ENCODE results near the gene MICAL2. TPM values are rescaled to one million over a fixed set of nuclear protein-coding genes. Genes with fewer than 3 reads are reported as not detected.

Gene MICAL2
- total and polyA plus RNA-seq, 2 of the 13 experiments (the other 11 are each of a cell fraction or from before 2014, with no cell fraction given): 0.78 to 1.1 TPM

GRCh38 chr11:12247543-12248254, 137.3 kb downstream of the MICAL2 start:
- H2AFZ ChIP-seq (ENCODE audit: low read length): no peak overlapping the region

GRCh38 chr11:12248330-12248729, 137.9 kb downstream of the MICAL2 start:
- Histone ChIP-seq H3K4me2 (ENCODE audit: low read depth, low read length) (peak overlapping the region; percentile 25; the same call in 1 of the 2 replicates), H3K4me1 (ENCODE audit: insufficient read depth, low read length) (peaks cover 37% of the 10 kb centered on the region), H3K79me2 (ENCODE audit: insufficient read depth, low read length) (no peaks in the 10 kb centered on the region), H3K9me3 (ENCODE audit: low read length) (no peaks in the 10 kb centered on the region), H3K27me3 (ENCODE audit: control insufficient read depth in 1 of 2, insufficient read depth in 2 of 2, low read length in 2 of 2) (no peaks in the 10 kb centered on the region), H3K27ac (ENCODE audit: extremely low read length, insufficient read depth, low read length) (no peak overlapping the region), H3K36me3 (replicated peaks in 1 of 2; ENCODE audit: control insufficient read depth in 1 of 2, insufficient read depth in 2 of 2, low read length in 2 of 2) (no peaks in the 10 kb centered on the region), H2AFZ (ENCODE audit: low read length) (no peak overlapping the region), H3K9ac (ENCODE audit: insufficient read depth, low read depth, low read length) (no peak overlapping the region), H3K4me3 (replicated peaks in 1 of 3; ENCODE audit: insufficient read depth in 1 of 3, low read depth in 2 of 3, low read length in 3 of 3) (peak overlapping the region in 1 of 3 experiments; percentile 0; a peak in 1 of 6 replicates), H4K20me1 (ENCODE audit: insufficient read depth, low read length) (no peaks in the 10 kb centered on the region)
- no TSS peak for BruUV-seq (replicated peaks)
- in situ Hi-C loops (cut with HindIII; ENCODE audit: extremely low pct_ligation_motif_present, low pct_unique_long_range_greater_than_20kb) (no loop called here), intact Hi-C loops (cut with micrococcal nuclease; ENCODE audit: unreplicated experiment) (no loop called here)
- FAIRE-seq (peak; percentile 77), ATAC-seq (peak; percentile 85), DNase-seq (ENCODE audit: low spot score) (peak; percentile 69)
- 0% methylated on average over 4 of the region's 5 CpGs for WGBS (ENCODE audit: low lambda C conversion rate)
- ChIA-PET POLR2A (interaction anchor here (1.1 kb wide), 1 partner anchor 156 kb away, joined by 3 read pairs; no protein-coding TSS in a partner anchor), CTCF (ENCODE audit: low intra/inter-chr PET ratio, low total read pairs) (no interaction called here)
- TF ChIP-seq PAXIP1 (CRISPR knock-in tag; conservative IDR thresholded peaks at IDR 0.05): 0 out of 2 replicates have a peak, but pooled peaks have one; percentile 34
- peak; percentile 54; the same call in 1 of the 2 replicates for TF ChIP-seq ZMYM3 (CRISPR knock-in tag; IDR thresholded peaks at IDR 0.05)
- TF ChIP-seq HNF1B (CRISPR knock-in tag; IDR thresholded peaks at IDR 0.05): no peak
- TF ChIP-seq ZNF263 (CRISPR knock-in tag; IDR thresholded peaks at IDR 0.05): peak; percentile 63; the same call in 1 of the 2 replicates
- no peak for TF ChIP-seq MED1 (CRISPR knock-in tag; IDR thresholded peaks at IDR 0.05)
- no peak for TF ChIP-seq BCLAF1 (IDR thresholded peaks at IDR 0.05)

More at GRCh38 chr11:12247543-12248254, 137.3 kb downstream of the MICAL2 start:
- Histone ChIP-seq H3K4me2 (ENCODE audit: low read depth, low read length) (no peak overlapping the region; the same call in 1 of the 2 replicates), H4K20me1 (ENCODE audit: insufficient read depth, low read length) (no peaks in the 10 kb centered on the region), H3K36me3 (replicated peaks in 1 of 2; ENCODE audit: control insufficient read depth in 1 of 2, insufficient read depth in 2 of 2, low read length in 2 of 2) (no peaks in the 10 kb centered on the region), H3K9me3 (ENCODE audit: low read length) (no peaks in the 10 kb centered on the region), H3K9ac (ENCODE audit: insufficient read depth, low read depth, low read length) (no peak overlapping the region), H3K79me2 (ENCODE audit: insufficient read depth, low read length) (no peaks in the 10 kb centered on the region), H3K4me1 (ENCODE audit: insufficient read depth, low read length) (peaks cover 31% of the 10 kb centered on the region), H3K27ac (ENCODE audit: extremely low read length, insufficient read depth, low read length) (no peak overlapping the region), H3K27me3 (ENCODE audit: control insufficient read depth in 1 of 2, insufficient read depth in 2 of 2, low read length in 2 of 2) (no peaks in the 10 kb centered on the region), H3K4me3 (replicated peaks in 1 of 3; ENCODE audit: insufficient read depth in 1 of 3, low read depth in 2 of 3, low read length in 3 of 3) (no peak overlapping the region)
- ATAC-seq: no peak
- TF ChIP-seq ZNF317 (CRISPR knock-in tag; IDR thresholded peaks at IDR 0.05) (no peak), MYC (CRISPR knock-in tag; IDR thresholded peaks at IDR 0.05; ENCODE audit: borderline replicate concordance) (no peak), SRSF9 (IDR thresholded peaks at IDR 0.05; ENCODE audit: borderline replicate concordance, insufficient read depth, low read depth, low read length, poor library complexity, severe bottlenecking) (no peak), ZFX (CRISPR knock-in tag; IDR thresholded peaks at IDR 0.05; ENCODE audit: low read depth) (no peak)
- POLR2A ChIA-PET: interaction anchor here (1.1 kb wide), 1 partner anchor 156 kb away, joined by 3 read pairs; no protein-coding TSS in a partner anchor
- in situ Hi-C loops (cut with HindIII; ENCODE audit: extremely low pct_ligation_motif_present, low pct_unique_long_range_greater_than_20kb): no loop called here
- intact Hi-C loops (cut with micrococcal nuclease; ENCODE audit: unreplicated experiment): no loop called here
- DNase-seq (ENCODE audit: low spot score): no peak
- no peak for FAIRE-seq
- BruUV-seq (replicated peaks): no TSS peak
- WGBS (ENCODE audit: low lambda C conversion rate): 89% methylated on average over 2 of the region's 3 CpGs
- CTCF ChIA-PET (ENCODE audit: low intra/inter-chr PET ratio, low total read pairs): no interaction called here
